ENCODE results near the gene CNKSR1.
A peak's percentile ranks its signal among the peaks of the same experiment; 100 is the strongest.

Gene CNKSR1

DNA sequence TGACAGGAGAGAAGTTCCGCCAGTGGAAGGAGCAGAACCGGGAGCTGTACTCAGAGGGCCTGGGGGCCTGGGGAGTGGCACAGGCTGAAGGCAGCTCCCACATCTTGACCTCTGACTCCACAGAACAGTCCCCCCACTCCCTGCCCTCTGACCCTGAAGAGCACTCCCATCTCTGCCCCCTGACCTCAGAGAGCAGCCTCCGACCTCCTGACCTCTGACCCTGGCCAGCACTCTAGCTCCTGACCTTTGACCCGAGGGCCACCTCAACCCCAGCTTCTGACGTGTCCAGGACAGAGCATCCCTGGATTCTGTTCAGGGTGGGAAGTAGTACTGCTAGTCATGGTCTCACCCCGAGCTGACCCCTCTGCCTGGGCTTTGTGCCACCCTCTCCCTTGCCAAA, 12.0 kb downstream of the CNKSR1 start (continued):
- TF ChIP-seq, protein P1, sequence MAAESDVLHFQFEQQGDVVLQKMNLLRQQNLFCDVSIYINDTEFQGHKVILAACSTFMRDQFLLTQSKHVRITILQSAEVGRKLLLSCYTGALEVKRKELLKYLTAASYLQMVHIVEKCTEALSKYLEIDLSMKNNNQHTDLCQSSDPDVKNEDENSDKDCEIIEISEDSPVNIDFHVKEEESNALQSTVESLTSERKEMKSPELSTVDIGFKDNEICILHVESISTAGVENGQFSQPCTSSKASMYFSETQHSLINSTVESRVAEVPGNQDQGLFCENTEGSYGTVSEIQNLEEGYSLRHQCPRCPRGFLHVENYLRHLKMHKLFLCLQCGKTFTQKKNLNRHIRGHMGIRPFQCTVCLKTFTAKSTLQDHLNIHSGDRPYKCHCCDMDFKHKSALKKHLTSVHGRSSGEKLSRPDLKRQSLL (tag by site-specific recombination; IDR thresholded peaks at IDR 0.05) = peak; percentile 25; the same call in 1 of the 2 replicates

DNA sequence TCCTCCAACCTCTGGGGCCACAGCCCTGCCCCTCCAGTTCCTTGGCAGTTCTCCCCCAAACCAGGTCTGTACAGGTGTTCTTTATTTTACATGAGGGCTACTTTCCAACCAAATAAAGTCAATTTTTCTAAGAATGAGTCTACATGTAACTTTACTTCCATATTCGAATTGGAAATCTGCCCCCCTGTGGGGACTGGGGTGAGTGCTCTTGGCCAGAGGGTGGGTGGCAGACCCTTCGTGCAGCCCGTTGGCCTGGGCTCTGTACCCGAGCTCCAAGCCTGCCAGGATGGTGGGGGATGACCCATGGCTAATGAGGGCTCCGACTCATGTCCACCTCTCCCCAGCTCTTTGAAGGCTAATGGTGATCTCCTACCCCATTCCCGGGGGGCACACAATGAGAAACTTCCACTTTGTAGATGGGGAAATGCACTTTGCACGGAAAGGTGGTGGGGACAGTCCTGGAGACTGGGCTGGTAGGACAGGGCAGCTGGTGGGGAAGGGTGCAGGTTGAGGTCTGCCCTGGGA, 12.5 kb downstream of the CNKSR1 start:
- Histone ChIP-seq H3K27ac (ENCODE audit: extremely low read depth, low read depth, low read length) (no peak overlapping the region), H3K36me3 (ENCODE audit: control insufficient read depth in 2 of 2, insufficient read depth in 1 of 2, low read length in 2 of 2) (no peaks in the 10 kb centered on the region), H3K4me3 (ENCODE audit: low read depth, low read length) (no peak overlapping the region), H3K9me3 (ENCODE audit: control insufficient read depth, insufficient read depth, low read depth, low read length) (no peaks in the 10 kb centered on the region), H3K4me1 (ENCODE audit: control insufficient read depth, insufficient read depth, low read length) (no peaks in the 10 kb centered on the region)
- TF ChIP-seq, protein P2, sequence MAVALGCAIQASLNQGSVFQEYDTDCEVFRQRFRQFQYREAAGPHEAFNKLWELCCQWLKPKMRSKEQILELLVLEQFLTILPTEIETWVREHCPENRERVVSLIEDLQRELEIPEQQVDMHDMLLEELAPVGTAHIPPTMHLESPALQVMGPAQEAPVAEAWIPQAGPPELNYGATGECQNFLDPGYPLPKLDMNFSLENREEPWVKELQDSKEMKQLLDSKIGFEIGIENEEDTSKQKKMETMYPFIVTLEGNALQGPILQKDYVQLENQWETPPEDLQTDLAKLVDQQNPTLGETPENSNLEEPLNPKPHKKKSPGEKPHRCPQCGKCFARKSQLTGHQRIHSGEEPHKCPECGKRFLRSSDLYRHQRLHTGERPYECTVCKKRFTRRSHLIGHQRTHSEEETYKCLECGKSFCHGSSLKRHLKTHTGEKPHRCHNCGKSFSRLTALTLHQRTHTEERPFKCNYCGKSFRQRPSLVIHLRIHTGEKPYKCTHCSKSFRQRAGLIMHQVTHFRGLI (tag by site-specific recombination; IDR thresholded peaks at IDR 0.05) = 0 out of 2 replicates have a peak, but pooled peaks have one; percentile 43
- TF ChIP-seq, protein P3, sequence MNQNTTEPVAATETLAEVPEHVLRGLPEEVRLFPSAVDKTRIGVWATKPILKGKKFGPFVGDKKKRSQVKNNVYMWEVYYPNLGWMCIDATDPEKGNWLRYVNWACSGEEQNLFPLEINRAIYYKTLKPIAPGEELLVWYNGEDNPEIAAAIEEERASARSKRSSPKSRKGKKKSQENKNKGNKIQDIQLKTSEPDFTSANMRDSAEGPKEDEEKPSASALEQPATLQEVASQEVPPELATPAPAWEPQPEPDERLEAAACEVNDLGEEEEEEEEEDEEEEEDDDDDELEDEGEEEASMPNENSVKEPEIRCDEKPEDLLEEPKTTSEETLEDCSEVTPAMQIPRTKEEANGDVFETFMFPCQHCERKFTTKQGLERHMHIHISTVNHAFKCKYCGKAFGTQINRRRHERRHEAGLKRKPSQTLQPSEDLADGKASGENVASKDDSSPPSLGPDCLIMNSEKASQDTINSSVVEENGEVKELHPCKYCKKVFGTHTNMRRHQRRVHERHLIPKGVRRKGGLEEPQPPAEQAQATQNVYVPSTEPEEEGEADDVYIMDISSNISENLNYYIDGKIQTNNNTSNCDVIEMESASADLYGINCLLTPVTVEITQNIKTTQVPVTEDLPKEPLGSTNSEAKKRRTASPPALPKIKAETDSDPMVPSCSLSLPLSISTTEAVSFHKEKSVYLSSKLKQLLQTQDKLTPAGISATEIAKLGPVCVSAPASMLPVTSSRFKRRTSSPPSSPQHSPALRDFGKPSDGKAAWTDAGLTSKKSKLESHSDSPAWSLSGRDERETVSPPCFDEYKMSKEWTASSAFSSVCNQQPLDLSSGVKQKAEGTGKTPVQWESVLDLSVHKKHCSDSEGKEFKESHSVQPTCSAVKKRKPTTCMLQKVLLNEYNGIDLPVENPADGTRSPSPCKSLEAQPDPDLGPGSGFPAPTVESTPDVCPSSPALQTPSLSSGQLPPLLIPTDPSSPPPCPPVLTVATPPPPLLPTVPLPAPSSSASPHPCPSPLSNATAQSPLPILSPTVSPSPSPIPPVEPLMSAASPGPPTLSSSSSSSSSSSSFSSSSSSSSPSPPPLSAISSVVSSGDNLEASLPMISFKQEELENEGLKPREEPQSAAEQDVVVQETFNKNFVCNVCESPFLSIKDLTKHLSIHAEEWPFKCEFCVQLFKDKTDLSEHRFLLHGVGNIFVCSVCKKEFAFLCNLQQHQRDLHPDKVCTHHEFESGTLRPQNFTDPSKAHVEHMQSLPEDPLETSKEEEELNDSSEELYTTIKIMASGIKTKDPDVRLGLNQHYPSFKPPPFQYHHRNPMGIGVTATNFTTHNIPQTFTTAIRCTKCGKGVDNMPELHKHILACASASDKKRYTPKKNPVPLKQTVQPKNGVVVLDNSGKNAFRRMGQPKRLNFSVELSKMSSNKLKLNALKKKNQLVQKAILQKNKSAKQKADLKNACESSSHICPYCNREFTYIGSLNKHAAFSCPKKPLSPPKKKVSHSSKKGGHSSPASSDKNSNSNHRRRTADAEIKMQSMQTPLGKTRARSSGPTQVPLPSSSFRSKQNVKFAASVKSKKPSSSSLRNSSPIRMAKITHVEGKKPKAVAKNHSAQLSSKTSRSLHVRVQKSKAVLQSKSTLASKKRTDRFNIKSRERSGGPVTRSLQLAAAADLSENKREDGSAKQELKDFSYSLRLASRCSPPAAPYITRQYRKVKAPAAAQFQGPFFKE (tag by site-specific recombination; IDR thresholded peaks at IDR 0.05; ENCODE audit: borderline replicate concordance) = no peak
- TF ChIP-seq ZNF239 (tag by site-specific recombination; IDR thresholded peaks at IDR 0.05) = no peak
- TF ChIP-seq, protein P4, sequence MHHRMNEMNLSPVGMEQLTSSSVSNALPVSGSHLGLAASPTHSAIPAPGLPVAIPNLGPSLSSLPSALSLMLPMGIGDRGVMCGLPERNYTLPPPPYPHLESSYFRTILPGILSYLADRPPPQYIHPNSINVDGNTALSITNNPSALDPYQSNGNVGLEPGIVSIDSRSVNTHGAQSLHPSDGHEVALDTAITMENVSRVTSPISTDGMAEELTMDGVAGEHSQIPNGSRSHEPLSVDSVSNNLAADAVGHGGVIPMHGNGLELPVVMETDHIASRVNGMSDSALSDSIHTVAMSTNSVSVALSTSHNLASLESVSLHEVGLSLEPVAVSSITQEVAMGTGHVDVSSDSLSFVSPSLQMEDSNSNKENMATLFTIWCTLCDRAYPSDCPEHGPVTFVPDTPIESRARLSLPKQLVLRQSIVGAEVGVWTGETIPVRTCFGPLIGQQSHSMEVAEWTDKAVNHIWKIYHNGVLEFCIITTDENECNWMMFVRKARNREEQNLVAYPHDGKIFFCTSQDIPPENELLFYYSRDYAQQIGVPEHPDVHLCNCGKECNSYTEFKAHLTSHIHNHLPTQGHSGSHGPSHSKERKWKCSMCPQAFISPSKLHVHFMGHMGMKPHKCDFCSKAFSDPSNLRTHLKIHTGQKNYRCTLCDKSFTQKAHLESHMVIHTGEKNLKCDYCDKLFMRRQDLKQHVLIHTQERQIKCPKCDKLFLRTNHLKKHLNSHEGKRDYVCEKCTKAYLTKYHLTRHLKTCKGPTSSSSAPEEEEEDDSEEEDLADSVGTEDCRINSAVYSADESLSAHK (tag by site-specific recombination; IDR thresholded peaks at IDR 0.05) = no peak
- no peak for TF ChIP-seq ZBTB7A (tag by site-specific recombination; IDR thresholded peaks at IDR 0.05; ENCODE audit: low read depth)
- no peak for TF ChIP-seq ZNF664 (tag by site-specific recombination; IDR thresholded peaks at IDR 0.05)
- no peak for TF ChIP-seq ZNF768 (tag by site-specific recombination; IDR thresholded peaks at IDR 0.05)
- no peak for TF ChIP-seq GLI2 (tag by site-specific recombination; IDR thresholded peaks at IDR 0.05; ENCODE audit: borderline replicate concordance, low read depth)
- CTCF ChIA-PET = interaction anchor here (0.5 to 4.1 kb wide), 24 partner anchors 11 to 1458 kb away, joined by 3 to 32 read pairs (median 4); partner anchors contain the start of genes CD52, CEP85, SH3BGRL3 and ZNF593
- POLR2A ChIA-PET = interaction anchor here (0.6 to 2.7 kb wide), 4 partner anchors 15 to 60 kb away, joined by 3 to 16 read pairs (median 4); partner anchors contain the start of gene CEP85

Measured in HEK293 (cell line).